Thyroid gland (tissue), 4 donors: ENCODE measurements around the gene HIVEP3. TPM values are rescaled to one million over a fixed set of nuclear protein-coding genes. Genes with fewer than 3 reads are reported as not detected.
A peak's percentile ranks its signal among the peaks of the same experiment; 100 is the strongest.

Source experiments
- DNase-seq, 2 donors: peaks; one replicate each; pipeline ENCODE4 v3.0.0-alpha.2; 2019
- H3K27ac ChIP-seq, 3 donors: fragments of 200-600 bp; sonication (generic); 1 replicate in 2 of 3; 2 replicates in 1 of 3; pipeline ENCODE4 v1.5.1; 2016 to 2019; ENCODE audit warnings: mild to moderate bottlenecking in 1 of 3, moderate library complexity in 1 of 3
- H3K27me3 ChIP-seq: fragments of 200-600 bp; sonication (generic); one replicate; pipeline ENCODE4 v1.5.1; 2019
- H3K36me3 ChIP-seq, 2 donors: fragments of 200-600 bp; sonication (generic); one replicate each; pipeline ENCODE4 v1.5.1; 2016 to 2019
- H3K4me1 ChIP-seq, 2 donors: fragments of 200-600 bp; sonication (generic); one replicate each; pipeline ENCODE4 v1.5.1; 2017 to 2019
- H3K4me3 ChIP-seq, 3 donors: fragments of 200-600 bp; sonication (generic); replicated peaks in 1 of 3; 1 replicate in 2 of 3; 2 replicates in 1 of 3; pipeline ENCODE4 v1.5.1; 2016; ENCODE audit warnings: mild to moderate bottlenecking in 1 of 3
- H3K9me3 ChIP-seq: fragments of 200-600 bp; sonication (generic); one replicate; pipeline ENCODE4 v1.5.1; 2017
- CTCF ChIP-seq, 6 experiments: fragments of 200-600 bp in 3 of 6; fragments of 450-650 bp in 3 of 6; sonication (generic) in 3 of 6; IDR thresholded peaks; one replicate each; pipeline ENCODE4 v1.5.1; 2016 to 2019; ENCODE audit warnings: antibody characterized with exemption in 6 of 6, mild to moderate bottlenecking in 2 of 6, inconsistent platforms in 1 of 6, moderate library complexity in 1 of 6
- POLR2A ChIP-seq, 2 donors: fragments of 450-650 bp; IDR thresholded peaks; one replicate each; pipeline ENCODE4 v1.6.1; 2017; ENCODE audit warnings: antibody characterized with exemption in 2 of 2, mild to moderate bottlenecking in 2 of 2, moderate library complexity in 1 of 2
- WGBS, 2 donors: methylation state at CpG; one replicate each; pipeline ENCODE4 v1.1.5; 2017; 5-methylcytosine and 5-hydroxymethylcytosine counted together
- intact Hi-C: fragments of 100-400 bp; cut with DNase I; formaldehyde crosslinking; loops from one replicate; pipeline ENCODE4 v1.15.1; 2023
- total RNA-seq, 4 donors: library from RNA; depleted of rRNA; stranded (reverse); fragments of >200 nt; gene quantifications; one replicate each; pipeline ENCODE4 v1.2.3, GENCODE V29; 2016

Gene HIVEP3
- total RNA-seq, 4 donors from 2014 or later = 9.7 to 13.5 (median 12.5) TPM

GRCh38 chr1:41853907-41854306 lies 64.8 kb downstream of the HIVEP3 start:
- DNase-seq = no peak
- H3K27me3 ChIP-seq = no peaks in the 10 kb centered on the region
- peaks cover 5 to 25% of the 10 kb centered on the region in 2 donors for H3K4me1 ChIP-seq
- no peak overlapping the region for H3K4me3 ChIP-seq
- no peaks in the 10 kb centered on the region for H3K9me3 ChIP-seq
- 91% methylated on average over 6 of the region's 6 CpGs for WGBS, 2 donors
- intact Hi-C loops = no loop called here
- no peak for TF ChIP-seq POLR2A (IDR thresholded peaks at IDR 0.05)
- TF ChIP-seq CTCF (IDR thresholded peaks at IDR 0.05) = no peak
- H3K36me3 ChIP-seq = no peaks in the 10 kb centered on the region
- no peak overlapping the region for H3K27ac ChIP-seq

- WGBS, 2 donors = 89 to 96% methylated on average over 7 of the region's 7 CpGs
- intact Hi-C loops = no loop called here
- Histone ChIP-seq H3K4me3 (no peak overlapping the region), H3K27me3 (no peaks in the 10 kb centered on the region), H3K36me3 (no peaks in the 10 kb centered on the region), H3K4me1 (peaks cover 19 to 40% of the 10 kb centered on the region in 2 donors), H3K27ac (no peak overlapping the region), H3K9me3 (no peaks in the 10 kb centered on the region)
- DNase-seq = no peak
- TF ChIP-seq CTCF (IDR thresholded peaks at IDR 0.05) (no peak), POLR2A (IDR thresholded peaks at IDR 0.05) (no peak)
These were observed 66.6 kb downstream of the HIVEP3 start for GRCh38 chr1:41852091-41852490.

- Histone ChIP-seq H3K36me3 (no peaks in the 10 kb centered on the region), H3K27ac (no peak overlapping the region), H3K4me3 (no peak overlapping the region), H3K9me3 (no peaks in the 10 kb centered on the region), H3K4me1 (peaks cover 17 to 35% of the 10 kb centered on the region in 2 donors), H3K27me3 (no peaks in the 10 kb centered on the region)
- intact Hi-C loops = no loop called here
- TF ChIP-seq CTCF (IDR thresholded peaks at IDR 0.05) = no peak
- TF ChIP-seq POLR2A (IDR thresholded peaks at IDR 0.05) = no peak
- 82 to 86% methylated on average over 5 of the region's 5 CpGs for WGBS, 2 donors
- DNase-seq = no peak
These were observed 67.1 kb downstream of the HIVEP3 start for GRCh38 chr1:41851589-41851988.

- no peak for DNase-seq
- H3K4me3 ChIP-seq = no peak overlapping the region
- no peaks in the 10 kb centered on the region for H3K9me3 ChIP-seq
- H3K27ac ChIP-seq = no peak overlapping the region
- no peaks in the 10 kb centered on the region for H3K36me3 ChIP-seq
- no peaks in the 10 kb centered on the region for H3K27me3 ChIP-seq
- TF ChIP-seq POLR2A (IDR thresholded peaks at IDR 0.05) (no peak), CTCF (IDR thresholded peaks at IDR 0.05) (no peak)
- peaks cover 15 to 32% of the 10 kb centered on the region in 2 donors for H3K4me1 ChIP-seq
- WGBS, 2 donors = 93 to 95% methylated on average over 2 of the region's 2 CpGs
- intact Hi-C loops = no loop called here
These were observed 68.7 kb downstream of the HIVEP3 start for GRCh38 chr1:41850029-41850428.

- intact Hi-C loops = no loop called here
- Histone ChIP-seq H3K4me3 (no peak overlapping the region), H3K9me3 (no peaks in the 10 kb centered on the region), H3K36me3 (no peaks in the 10 kb centered on the region), H3K27ac (peak overlapping the region in 2 of 3 donors; percentile 48 to 71), H3K27me3 (no peaks in the 10 kb centered on the region), H3K4me1 (peaks cover 15 to 32% of the 10 kb centered on the region in 2 donors)
- 93 to 98% methylated on average over 4 of the region's 4 CpGs for WGBS, 2 donors
- no peak for DNase-seq
- TF ChIP-seq CTCF (IDR thresholded peaks at IDR 0.05) (no peak), POLR2A (IDR thresholded peaks at IDR 0.05) (no peak)
These were observed 69.4 kb downstream of the HIVEP3 start for GRCh38 chr1:41849211-41849759.
